ENCODE measurements around the gene LRRN4.

Gene LRRN4

DNA sequence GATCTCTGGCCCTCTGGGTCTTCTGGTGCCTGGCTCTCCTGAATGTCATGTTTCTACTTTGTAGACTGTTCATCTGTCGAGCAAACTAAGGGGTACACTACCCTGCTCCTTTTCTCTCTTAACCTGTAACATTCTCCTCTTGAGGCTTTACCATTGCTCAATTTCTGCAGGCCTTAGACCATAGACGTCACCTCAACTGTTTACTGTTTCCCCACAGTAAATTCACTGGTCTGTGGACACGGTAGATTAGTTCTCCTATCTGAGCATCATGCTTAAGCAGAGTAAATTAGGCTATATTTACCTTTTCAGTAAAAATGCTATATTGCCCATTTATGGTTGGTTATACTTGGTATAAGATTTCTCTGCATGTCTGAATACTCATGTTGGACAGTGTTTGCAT, 62.9 kb downstream of the LRRN4 start:
- Mint-ChIP-seq H3K27ac (no peak overlapping the region), H3K4me3 (no peak overlapping the region), H3K9me3 (no peaks in the 10 kb centered on the region), H3K4me1 (no peaks in the 10 kb centered on the region), H3K27me3 (no peaks in the 10 kb centered on the region), H3K36me3 (peaks cover 41% of the 10 kb centered on the region)
- ATAC-seq: no peak
